ENCODE data around the gene NAT10.

Gene NAT10

DNA sequence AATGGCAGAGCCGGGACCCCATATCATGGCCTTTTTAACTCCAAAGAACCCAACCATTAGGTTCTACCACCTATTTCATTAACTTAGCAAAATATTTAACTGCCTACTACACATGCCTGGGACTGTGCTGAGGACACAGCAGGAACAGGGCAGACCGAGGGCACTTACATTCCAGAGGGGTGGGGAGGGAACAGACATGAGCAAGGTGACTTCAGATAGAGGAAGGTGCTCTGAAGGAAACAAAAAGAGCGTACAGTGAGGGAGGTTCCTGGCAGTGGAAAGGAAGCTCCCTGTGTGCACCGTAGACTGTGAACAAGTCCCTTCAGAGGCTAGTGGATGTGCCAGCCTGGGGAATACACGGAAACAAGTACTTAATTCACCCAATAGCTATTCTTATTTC lies 82.8 kb downstream of the NAT10 start:
- DNase-seq (ENCODE audit: low read depth, low spot score), result no peak

DNA sequence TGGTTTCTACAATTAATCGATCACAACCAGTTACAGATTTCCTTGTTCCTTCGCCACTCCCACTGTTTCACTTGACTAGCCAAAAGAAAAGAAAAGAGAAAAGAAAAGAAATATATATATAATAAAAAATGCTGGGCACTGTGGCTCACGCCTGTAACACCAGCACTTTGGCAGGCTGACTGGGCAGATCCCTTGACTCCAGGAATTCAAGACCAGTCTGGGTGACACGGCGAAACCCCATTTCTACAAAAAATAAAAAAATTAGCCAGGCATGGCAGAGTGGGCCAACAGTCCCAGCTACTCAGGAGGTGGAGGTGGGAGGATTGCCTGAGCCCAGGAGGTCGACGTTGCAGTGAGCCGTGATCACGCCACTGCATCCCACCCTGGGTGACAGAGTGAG lies 83.8 kb downstream of the NAT10 start:
- DNase-seq (ENCODE audit: low read depth, low spot score), result no peak

DNA sequence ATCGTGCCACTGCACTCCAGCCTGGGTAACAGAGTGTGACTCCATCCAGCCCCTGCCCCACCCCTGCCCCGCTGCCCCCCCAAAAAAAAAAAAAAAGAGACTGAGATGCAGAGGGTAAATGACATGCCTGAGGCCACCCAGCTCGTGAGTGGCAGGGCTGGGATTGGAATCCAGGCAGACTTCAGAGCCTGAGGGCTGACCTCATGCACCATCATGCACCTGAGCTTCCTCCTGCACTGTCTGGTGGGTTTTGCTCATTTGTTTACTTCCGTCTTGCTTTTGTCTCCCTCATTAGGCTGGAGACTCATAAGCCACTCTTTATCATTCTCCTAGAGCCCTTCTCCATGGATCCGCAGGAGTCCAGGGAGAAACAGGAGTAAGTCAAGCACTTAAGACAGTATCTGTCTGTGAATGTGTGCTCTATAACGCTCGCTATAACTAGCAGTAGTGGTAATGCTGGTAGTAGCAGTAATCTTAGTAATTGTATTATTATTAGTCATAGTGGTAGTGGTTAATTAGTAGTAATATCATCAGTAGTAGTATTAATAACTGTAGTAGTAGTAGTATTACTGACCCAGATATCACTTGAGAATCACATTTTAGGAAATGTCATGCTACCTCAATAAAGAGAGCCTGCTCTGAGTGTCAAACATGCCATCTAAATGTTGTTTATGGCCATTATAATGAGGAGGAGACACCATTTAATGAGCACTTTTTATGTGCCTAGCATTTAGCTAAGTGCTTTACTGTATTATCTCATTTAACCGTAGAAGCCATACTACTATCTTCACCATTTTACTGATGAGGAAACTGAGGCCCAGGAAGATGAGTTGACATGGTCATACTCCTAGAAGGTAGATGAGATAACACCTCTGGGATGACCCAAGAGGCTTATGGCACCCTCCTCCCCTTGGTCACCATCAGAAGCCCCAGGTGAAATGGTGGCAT lies 85.0 kb downstream of the NAT10 start:
- no peak for DNase-seq (ENCODE audit: low read depth, low spot score)

DNA sequence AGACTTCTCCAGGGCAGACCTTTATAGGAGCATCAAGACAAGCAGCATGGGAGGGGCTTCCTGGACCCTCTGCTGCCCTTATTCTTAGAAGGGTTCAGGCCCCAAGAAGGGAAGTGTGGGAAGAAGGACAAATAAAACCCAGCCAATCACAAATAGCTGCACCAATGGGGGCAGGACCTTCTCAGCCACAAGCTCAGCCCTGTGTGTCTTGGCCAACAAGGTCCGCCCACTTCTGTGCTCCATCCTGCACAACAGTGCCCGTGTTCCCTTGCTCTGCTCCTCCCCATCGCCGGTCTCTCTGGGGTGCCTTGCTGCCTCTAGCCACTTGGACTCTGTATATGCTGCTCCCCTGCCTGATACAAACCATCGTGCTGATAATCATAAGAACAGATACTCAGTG lies 86.1 kb downstream of the NAT10 start:
- no peak for DNase-seq (ENCODE audit: low read depth, low spot score)

DNA sequence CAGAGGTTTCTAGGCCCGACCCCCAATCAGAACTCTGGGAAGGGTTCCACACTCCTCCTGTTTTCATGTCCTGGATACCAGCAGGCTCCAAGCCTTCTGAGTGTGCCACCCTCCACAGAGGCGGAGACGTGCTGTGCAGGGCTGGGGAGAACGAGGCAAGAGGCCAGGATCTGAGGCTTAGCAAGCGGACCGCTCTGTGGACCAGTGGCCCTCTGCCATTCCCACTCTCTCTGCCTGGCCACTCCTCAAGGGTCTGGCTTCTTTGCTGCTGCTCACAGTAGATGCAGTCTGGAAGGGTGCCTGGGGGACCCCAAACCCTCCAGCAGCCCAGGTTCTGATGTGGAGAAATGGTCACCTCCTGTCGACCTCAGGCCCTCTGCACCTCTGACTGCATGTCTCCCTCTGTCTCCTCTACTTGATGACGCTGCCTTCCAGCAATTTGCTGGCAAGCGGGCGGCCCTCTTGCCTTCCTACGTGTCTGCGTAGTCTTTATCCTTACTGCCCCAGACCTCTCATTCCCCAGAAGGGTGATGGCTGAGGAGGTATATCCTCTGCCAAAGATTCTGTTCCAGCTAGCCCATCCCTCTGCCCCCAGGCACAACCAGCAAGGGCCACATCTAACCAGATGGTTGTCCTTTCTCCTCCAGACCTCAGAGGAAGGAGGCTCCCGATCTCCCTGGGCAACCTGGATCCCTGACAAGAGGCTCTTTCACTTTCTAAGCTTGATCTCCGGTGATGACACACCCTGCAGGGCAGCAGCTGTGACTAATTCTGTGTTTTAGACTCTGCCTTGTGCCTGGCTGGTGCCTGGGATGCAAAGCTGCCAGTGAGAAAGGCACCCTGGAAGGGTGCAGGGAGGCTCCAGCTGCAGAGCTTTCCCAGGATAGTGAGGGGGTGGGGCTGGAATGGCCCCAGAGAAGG lies 87.3 kb downstream of the NAT10 start:
- DNase-seq (ENCODE audit: low read depth, low spot score), result no peak

DNA sequence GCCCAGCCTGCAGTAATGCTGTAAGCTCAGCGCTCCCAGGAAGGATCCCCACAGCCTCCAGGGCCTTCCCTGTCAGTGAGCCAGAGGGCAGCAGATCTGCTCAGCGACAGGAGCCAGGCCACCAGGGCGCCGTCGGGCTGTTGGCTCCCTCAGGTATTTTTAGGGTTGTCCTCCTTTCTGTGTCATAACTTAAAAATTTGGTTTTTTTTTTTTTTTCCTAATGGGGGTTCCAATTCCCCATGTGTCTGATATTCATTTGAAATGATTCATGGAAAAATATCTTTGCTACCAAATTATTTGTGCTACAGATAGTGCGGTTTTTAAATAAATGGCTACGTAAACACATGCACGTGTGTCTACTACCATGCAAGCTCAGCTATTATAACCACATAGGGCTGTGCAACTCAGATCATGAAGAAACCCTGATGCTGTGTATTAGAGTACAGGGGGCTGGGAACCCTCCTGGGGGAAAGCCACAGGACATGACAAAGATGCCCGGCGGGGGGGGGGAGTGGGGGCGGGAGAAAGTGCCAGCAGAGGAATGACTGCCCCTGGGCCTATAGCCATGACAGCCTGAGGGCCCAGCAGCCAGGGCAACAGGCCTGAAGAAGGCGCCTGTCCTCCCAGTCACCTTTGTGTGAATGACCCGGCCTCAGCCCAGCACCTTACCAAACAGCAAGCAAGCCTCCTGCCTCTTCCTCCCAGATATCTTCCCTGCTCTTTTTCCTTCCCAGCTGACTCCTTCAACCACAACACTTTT lies 89.3 kb downstream of the NAT10 start:
- DNase-seq (ENCODE audit: low read depth, low spot score), result no peak
